Inflammatory macrophage (primary cell): ENCODE data around the gene PTPN2.

Experiments
- DNase-seq, 2 donors: peaks; one replicate each; pipeline ENCODE4 v3.0.0-alpha.2; 2020 to 2022

The PTPN2 gene

DNA sequence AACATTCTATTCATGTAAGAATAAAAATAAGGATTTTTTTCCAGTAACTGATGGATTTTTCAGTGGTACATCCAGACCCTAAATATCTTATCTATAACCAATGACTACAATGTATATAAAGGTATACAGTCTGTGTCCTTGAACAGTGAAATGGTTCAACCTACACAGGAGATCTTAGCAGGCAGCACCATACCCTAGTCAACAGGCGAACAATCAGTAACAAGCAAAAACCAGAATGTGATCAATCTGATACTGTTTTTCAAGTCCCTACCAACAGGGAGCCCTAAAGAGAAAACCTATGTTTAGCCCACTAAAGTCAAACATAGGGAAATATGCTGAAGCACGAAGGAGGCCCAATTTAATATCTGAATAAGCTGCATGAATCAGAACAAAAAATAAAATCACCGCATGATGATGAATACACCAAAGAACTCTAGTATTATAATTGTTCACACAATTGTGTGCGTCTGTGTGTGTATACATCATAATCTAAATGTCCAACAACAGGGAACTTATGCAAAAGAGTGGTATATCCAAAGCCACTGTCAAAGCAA, 26.0 kb downstream of the PTPN2 start:
- no peak for DNase-seq

DNA sequence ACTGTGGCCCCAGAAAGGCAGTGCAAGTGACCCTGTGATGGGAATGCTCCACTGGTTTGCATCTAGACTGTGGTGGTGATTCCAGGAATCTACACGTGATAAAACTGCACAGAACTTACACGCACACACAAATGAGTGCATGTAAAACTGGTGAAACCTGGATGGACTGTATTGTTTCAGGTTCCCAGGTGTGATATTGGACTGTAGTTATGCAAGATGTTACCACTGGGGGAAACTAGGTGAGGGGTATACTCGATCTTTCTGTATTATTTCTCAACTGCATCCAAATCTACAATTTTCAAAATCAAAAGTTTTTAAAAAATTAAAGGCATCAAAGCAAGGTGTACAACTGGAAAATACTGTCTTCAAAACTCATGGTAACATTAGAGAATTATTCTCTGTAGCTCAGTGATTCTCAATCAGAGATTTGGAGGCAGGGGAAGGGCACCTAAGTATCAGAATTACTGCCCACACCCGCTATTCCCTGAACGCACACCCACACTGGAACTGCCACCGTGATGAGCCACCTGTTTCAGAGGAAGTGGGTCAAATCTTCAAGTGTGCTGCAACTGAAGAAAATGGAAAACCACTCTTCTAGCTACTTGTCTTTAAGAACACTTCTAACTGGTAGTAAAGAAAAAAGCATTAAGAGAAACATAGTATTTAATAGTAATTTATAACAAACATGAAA, 26.7 kb downstream of the PTPN2 start:
- DNase-seq, result no peak

DNA sequence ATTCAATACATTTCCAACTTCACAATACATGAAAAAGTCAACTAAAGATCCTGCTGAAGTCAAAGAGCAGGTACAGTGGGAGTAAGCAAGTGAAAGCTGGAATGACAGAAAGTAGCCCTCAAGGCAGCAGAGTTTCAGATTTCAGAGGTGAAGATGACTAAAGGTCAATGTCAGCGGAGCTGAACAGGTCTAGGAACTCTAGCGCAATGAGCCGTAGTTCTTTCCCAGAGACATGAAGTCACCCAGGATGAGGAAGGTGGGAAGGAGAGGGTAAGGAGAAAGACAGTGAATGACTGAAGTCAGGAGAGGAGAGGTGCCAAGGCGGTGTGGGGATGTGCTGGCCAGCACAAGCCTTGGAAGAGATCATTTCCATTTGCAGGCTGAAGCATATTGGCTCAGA, 28.1 kb downstream of the PTPN2 start:
- no peak for DNase-seq

DNA sequence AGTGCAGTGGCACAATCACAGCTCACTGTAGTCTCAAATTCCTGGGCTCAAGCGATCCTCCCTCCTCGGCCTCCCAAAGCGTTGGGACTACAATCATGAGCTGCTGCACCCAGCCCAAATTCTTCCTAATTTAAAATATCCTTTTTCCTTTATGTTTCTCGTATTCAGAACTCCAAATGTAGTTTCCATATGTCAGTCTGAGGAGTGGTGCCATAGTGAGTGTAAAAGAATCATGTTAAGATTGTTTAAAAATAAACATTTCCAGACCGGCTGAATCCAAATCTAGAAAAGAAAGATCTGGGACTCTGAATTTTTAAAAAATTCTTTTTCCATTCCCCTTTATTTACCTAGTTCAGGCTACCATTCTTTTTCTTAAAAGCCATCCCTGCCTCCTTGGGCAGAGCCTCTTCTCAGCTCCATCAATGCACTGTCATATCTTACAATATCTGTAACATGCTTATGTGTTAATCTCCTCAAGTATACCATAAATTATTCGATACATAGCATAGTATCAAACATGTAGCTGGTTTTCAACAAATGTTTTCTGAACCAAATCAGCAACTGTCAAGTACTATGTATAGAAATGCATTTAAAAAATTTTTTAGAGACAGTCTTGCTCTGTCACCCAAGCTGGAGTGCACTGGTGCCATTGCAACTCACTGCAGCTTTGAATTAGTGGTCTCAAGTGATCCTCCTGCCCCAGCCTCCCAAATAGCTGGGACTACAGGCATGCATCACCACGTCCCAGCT, 31.3 kb downstream of the PTPN2 start:
- DNase-seq, result no peak

DNA sequence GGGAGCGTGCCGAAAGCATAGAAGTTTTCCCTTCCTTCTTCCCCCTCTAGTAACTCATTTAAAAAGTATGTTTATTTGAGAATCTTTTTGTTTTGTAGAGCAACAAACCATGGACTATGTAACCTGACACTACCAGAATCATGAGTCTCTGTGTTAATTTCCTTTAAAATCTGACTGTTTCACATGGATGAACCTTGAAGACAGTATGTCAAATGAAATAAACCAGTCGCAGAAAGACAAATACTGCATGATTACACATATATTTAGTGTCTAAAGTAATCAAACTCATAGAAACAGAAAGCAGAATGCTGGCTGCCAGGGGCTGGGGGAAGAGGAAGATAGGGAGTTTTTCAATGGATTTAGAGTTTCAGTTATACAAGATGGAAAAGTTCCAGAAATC, 32.3 kb downstream of the PTPN2 start:
- DNase-seq, result no peak

DNA sequence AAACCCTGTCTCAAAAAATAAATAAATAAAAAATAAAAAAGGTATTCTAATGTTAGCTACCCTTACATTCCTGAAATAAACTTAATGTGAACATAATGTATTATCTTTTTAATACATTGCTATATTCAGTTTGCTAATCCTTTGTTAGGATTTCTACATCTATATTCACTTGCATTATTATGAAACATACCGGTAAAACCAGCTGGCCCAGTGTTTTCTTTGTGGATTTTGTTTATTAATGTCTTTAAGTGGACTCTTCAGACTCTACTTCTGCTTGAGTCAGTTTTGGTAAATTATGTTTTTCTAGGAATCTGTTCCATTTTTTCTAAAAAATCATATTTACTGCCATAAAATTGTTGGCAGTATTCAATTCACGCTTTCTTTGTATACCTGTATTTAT, 34.5 kb downstream of the PTPN2 start:
- DNase-seq, result no peak

DNA sequence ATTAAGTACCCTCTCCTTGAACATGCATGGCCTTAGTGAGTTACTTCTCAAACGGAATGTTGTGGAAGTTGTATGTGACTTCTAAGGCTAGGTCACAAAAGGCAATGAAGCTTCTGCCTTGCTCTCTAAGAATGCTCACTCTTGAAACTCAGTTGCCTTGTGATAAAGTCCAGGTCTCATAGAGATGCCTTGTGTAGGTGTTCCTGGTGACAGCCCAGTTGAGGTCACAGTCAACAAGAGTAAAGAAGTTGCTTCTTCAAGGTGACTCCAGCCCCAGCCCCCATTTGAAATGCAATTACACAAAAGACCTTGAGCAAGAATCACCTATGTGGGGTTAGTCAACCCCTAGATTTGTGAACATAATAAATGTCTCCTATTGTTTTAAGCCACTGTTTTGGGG, 35.6 kb downstream of the PTPN2 start:
- DNase-seq, result no peak

DNA sequence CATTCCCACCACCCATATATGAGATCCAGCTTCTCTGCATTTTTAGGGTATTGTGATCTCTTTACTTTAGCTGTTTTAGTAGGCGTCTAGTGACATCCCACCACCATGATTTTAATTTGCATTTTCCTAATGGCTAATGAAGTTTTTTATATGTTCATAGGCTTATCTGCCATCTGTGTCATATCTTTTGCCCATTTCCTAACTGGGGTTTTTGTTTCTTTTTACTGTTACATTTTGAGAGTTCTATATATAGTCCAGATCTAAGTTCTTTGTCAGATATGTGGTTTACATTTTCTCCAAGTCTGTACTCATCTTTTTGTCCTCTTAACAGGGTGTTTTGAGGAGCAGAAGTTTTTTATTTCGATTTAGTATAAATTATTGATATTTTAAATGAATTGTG, 39.6 kb downstream of the PTPN2 start:
- no peak for DNase-seq

DNA sequence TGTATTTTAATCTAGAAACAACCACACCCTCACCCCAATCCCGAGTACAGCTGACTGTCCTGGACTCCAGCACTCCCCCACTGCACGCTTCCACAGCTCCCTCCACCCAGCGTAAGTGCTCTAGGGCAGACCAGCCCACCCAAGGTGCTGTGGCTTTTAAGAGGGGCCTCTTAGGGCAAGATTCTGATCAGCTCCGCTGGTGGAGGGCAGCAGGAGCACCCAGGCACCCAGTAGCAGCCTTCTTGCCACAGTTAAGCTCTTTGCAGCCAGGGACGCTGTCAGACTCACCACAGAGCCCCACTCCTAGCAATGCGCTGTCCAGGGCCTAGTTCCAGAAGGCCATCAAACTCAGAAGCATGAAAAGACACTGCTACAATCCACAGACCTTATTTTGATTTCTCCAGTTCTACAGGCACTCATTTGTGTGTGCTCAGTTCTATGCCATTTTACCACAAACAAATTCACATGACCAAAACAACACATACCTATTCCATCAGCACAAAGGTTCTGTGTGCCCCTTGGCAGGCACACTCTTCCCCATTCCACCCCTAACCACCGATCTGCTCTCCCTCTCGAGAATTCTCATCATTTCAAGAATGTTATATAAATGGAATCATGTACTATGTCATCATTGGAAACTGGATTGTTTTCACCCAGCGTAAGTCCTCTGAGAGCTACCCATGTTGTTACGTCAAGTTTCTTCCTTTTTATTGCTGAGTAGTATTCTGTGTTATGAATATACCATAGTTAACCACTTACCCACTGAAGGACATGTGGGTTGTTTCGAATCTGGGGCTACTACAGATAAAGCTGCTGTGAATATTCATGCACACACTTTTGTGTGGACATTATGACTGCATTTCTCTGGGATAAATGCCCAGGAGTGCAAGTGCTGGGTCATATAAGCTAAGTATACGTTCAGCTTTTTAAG, 40.4 kb downstream of the PTPN2 start:
- no peak for DNase-seq

DNA sequence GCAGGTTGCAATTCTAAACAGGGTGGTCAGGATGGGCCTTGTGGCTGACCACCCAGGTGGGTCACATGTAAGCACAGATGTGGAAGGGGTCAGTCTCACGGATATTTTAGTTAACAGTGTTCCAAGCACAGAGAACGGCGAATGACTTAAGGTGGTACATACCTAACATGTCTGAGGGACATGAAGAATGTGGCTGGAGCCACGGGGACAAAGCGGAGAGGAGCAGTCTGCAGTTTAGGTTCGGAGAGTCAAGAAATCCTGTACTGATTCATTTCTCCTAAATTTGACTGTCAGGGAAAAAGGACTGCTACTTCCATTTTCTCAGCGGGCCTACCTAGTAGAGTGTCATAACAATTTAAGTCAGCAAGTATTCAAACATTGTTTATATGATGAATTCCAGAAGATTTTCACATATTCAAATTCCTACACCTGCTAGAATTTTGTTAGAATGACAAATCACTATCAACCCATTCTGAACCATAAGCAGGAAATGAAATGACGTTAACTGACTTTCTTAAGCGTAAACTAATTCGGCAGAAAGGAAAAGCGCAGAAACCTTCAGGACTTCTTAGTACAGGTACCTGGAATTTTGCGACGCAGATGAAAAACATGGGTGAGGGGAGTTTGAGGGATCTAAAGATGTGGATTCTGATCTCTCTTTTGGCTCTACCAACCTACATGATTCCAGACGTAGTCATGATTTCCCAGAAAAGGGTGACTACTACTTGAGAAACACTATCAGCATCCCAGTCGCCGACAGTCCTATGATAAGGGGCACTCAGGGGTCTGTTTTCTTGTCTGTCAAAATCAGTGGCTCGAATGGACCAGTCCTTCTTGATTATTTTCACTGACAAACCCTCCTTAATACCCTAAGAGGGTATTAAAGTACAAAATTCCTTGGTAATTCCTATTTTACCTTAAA, 41.3 kb downstream of the PTPN2 start:
- no peak for DNase-seq

DNA sequence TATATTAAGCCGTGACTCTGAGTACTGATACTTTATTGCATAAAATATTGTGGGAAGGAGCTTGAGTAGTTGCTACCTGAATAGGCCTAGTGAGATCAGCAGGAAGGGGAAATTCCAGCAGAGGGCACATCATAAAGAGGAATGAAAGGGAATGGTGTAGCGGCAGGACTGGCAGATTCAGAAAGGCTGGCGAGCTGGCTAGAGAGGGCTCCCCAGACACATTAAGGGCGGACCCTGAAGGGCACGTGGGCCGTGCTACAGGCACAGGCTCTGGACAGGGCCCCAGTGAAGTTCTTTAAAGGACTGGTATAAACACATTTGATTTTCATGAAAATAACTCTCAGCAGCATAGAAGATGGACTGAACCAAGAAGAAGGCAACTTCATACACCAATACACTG, 43.0 kb downstream of the PTPN2 start:
- no peak for DNase-seq

DNA sequence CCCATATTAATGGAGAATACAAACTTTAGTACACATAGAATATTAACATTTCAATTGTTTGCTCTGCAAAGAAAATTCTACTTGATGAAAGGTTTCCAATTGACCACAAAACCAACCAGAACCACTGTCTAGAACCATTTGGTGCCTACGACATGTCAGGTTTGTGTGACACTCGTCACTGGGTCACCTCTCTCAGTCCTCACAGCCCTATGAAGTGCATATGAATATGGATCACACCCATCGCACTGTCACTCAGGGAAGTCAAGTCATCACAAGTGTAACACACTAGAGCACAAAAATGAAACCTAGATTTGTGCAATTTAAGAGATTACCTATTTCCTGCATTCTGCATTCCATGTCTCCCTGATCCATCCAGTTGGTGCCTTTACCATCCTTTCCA, 43.7 kb downstream of the PTPN2 start:
- DNase-seq, result no peak

DNA sequence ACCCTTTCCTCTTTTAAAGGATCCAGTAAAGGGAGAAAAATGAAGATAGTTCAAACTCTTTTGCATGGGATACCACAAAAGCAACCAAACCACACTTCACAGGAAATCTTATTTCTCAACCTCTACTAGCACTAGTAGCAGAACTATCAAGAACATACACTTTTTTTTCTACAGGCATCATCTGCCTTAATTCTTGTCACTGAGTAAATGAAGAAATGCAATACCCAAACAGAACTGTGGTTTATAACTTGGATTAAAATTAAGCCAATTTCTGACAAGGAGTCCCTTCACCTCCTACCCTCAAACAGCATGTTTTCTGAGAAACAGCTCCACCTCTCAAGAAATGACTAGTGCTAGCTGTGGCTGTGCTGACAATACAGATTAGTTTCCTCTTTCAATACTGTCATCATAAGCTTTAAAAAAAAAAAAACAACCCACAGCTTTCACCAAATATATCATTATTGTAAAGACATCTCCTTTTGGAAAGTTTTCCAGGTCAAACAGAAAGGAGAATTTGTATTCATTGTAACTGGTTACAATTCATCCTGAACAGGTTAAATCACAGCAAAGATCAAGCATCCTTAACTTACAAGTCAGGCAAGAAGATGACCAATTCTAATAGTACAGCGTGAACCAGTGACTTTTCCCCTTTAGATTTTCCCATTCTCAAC, 44.4 kb downstream of the PTPN2 start:
- DNase-seq, result peak; percentile 62 to 78

DNA sequence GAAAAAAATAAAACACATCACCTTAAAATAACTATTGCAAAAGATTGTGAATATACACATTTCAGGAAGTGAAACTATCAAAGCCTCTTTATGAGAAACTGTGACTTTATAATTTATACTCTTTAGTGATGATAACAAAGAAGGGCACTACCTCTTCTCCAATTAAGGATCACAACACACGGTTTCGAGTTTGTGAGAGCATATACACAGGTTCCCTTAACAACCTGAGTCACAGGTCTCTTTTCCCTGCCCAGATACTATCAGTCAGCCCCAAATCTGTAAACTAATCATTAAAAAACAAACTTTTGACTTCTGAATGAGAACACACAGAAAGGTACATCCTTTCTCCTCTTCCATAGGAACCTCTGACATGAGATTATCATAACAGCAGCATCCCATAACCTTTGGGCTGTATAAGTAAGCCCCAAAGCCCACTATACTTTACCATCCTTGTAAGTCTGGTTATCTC, 44.9 kb downstream of the PTPN2 start:
- DNase-seq, result peak in 1 of 2 donors; percentile 79

DNA sequence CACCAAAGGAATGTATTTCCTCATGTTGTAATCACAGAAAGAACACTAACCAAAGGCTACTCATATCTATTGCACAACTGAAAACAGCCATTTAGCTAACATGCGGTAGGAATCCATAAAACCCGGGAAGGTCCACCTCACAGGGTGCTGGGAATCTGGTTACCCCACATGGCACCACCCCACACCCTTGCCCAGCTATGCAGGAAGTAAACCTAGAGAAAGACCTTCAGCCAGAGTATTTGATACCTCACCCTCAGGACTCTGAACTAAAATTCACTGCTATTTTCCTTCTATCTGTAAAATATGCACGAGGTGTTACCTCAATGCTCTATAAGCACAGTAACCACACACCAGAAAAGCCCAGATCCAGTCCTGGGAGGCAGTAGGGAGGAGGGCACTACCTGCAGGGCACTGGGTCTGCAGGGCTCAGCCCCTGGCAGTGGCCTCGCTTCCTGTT, 45.8 kb downstream of the PTPN2 start:
- peak; percentile 56 to 74 for DNase-seq

DNA sequence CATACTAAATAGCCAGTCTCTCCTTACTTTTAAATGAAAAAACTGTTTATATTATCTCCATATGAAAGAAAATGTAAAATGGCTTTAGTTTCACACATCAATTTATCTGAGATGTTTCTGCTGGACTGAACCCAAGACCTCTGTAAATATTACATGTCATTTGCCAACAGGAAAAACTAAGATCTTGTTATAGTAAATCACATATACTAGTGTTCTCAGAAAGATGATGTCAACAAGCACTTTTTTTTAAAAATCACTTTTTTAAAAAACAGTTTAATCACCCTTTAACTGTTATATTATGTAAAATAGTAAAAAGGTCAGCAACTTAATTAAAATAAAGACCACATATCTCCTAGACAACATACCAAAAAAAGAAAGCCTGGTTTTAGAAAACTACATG, 46.3 kb downstream of the PTPN2 start:
- no peak for DNase-seq

DNA sequence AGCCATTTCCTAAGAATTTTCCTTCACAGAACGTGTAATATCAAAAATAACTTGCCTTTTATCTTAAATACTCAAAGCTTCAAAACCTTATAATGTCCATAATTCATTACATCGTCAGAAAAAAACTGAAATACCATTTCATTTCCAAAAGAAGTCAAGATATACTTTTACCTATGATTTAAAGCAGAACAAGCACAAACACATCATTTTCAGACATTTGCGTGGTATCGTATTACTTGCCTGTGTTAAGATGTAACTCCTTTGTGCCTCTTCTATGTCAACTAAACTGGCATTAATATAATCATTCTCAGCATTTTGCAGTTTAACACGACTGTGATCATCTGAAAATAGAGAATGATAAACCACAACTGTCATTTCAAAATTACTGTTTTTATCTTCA, 47.5 kb downstream of the PTPN2 start:
- DNase-seq, result no peak

DNA sequence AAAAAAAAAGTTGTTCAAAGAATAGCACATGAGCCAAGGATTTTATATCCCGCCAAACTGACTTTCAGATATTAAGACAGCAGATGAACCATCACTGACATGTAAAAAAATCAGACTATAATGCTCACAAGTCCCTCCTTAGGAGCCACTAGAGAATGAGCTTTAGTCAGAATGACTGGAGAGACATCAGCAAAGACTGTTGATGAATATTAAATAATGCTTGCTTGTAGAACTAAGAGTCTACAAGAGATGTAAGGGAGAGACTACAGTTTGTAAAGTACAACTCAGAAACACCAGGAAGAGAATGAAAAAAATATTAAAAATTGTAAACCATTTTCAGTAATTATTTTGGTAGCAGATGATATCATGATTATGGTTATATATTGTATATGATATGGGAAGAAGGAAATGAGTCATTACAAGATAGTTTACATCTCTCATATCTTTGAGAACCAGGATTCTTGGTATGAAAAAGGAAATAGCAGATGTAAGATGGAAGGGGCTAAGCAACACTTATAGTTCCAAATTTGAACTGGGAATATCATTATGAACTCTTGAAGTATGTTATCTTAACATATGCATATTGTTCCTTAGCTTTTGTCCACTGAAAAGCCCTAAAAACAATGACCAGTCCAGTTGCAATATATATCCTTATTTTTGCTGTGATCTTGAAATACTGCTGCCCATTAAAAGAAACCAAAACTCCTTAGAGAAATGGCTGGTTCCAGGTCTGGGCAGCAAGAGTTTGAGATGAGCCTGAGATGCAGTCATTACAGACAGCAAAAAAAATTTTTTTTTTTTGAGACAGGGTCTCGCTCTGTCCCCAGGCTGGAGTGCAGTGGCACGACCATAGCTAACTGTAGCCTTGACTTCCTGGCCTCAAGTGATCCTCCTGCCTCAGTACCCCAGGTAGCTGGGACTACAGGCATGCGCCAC, 55.7 kb downstream of the PTPN2 start:
- no peak for DNase-seq

DNA sequence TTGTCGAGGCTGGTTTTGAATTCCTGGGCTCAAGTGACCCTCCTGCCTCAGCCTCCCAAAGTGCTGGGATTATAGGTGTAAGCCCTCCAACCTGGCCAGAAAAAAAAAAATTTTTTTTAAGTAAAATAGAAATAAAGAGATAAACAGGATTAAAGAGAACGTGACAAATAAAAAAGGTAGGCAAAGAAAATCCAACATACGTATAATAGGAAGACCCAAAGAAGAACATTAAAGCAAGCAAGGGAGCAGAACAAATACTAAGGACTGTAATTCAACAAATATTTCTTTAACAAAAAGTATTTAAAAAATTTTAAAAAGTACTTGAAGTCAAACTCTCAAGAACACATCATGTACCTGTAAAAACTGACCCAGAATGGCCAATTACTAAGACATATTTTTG, 56.4 kb downstream of the PTPN2 start:
- DNase-seq, result no peak

DNA sequence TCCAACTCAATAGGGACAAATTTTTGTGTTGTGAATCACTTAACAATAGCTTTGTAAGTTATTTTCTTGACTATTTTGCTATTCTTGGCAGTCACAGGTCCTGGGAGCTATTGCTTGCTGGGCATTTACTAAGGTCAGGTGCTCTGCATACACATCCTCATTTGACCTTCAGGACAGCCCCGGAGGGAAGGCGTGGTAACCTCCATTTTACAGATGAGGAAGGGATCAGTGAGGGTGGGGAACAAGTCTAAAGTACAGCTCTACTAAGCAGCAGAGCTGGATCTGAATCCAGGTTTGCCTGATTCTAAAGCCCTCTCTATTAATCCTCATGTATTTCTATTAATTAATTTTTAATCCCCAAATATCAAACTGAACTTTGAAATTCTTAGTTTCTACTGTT, 58.8 kb downstream of the PTPN2 start:
- no peak for DNase-seq
